HEK293 (cell line): ENCODE measurements around the gene MARCOL.

ENCODE experiments used
- CTCF ChIP-seq: fragments of 450-650 bp; formaldehyde crosslinking; IDR thresholded peaks from 2 replicates; pipeline ENCODE4 v1.5.1; 2016; ENCODE audit warnings: missing biosample characterization, missing genetic modification characterization
- GLI2 ChIP-seq: fragments of 450-650 bp; formaldehyde crosslinking; IDR thresholded peaks from 2 replicates; pipeline ENCODE4; 2017; ENCODE audit warnings: missing biosample characterization, missing genetic modification characterization, low read depth, borderline replicate concordance
- PRDM6 ChIP-seq: fragments of 450-650 bp; formaldehyde crosslinking; IDR thresholded peaks from 2 replicates; pipeline ENCODE4 v1.5.1; 2017; ENCODE audit warnings: missing biosample characterization, missing genetic modification characterization
- ZBTB17 ChIP-seq: fragments of 450-650 bp; formaldehyde crosslinking; IDR thresholded peaks from 2 replicates; pipeline ENCODE4 v1.5.1; 2016; ENCODE audit warnings: missing biosample characterization, missing genetic modification characterization
- ZNF202 ChIP-seq: fragments of 450-650 bp; formaldehyde crosslinking; IDR thresholded peaks from 2 replicates; pipeline ENCODE4 v1.5.1; 2016; ENCODE audit warnings: missing biosample characterization, missing genetic modification characterization, borderline replicate concordance
- ZNF350 ChIP-seq: fragments of 450-650 bp; formaldehyde crosslinking; IDR thresholded peaks from 2 replicates; pipeline ENCODE4 v1.5.0; 2017; ENCODE audit warnings: missing biosample characterization, mild to moderate bottlenecking, missing genetic modification characterization
- ZNF488 ChIP-seq: fragments of 450-650 bp; formaldehyde crosslinking; IDR thresholded peaks from 2 replicates; pipeline ENCODE4 v1.5.1; 2016; ENCODE audit warnings: missing biosample characterization, missing genetic modification characterization
- ZNF776 ChIP-seq: fragments of 450-650 bp; formaldehyde crosslinking; IDR thresholded peaks from 2 replicates; pipeline ENCODE4 v1.5.0; 2017; ENCODE audit warnings: missing biosample characterization, missing genetic modification characterization, borderline replicate concordance
- ZSCAN18 ChIP-seq: fragments of 450-650 bp; formaldehyde crosslinking; IDR thresholded peaks from 2 replicates; pipeline ENCODE4 v1.5.1; 2016; ENCODE audit warnings: missing biosample characterization, missing genetic modification characterization

- no peak for TF ChIP-seq CTCF (tag by site-specific recombination)
- TF ChIP-seq ZSCAN18 (tag by site-specific recombination): no peak
- no peak for TF ChIP-seq ZNF776 (tag by site-specific recombination)
- TF ChIP-seq ZNF350: no peak
- TF ChIP-seq PRDM6: no peak
- TF ChIP-seq ZNF488: no peak
- TF ChIP-seq GLI2 (tag by site-specific recombination): no peak
- no peak for TF ChIP-seq ZNF202 (tag by site-specific recombination)
- TF ChIP-seq ZBTB17 (tag by site-specific recombination): no peak
Measured at GRCh38 chr5:148202531-148203203, 35.7 kb upstream of the MARCOL start, which contains the start of gene SPINK6.
